ENCODE measurements around the gene CBX1. TPM values are rescaled to one million over a fixed set of nuclear protein-coding genes. Genes with fewer than 3 reads are reported as not detected.
"Not testable (repeated sequence)": the region's sequence is repeated elsewhere in the genome, so short reads cannot be mapped to it uniquely, and the experiment has no call there.

The CBX1 gene
- total RNA-seq, 2 experiments from 2014 or later = 68.2 to 70.3 TPM

DNA sequence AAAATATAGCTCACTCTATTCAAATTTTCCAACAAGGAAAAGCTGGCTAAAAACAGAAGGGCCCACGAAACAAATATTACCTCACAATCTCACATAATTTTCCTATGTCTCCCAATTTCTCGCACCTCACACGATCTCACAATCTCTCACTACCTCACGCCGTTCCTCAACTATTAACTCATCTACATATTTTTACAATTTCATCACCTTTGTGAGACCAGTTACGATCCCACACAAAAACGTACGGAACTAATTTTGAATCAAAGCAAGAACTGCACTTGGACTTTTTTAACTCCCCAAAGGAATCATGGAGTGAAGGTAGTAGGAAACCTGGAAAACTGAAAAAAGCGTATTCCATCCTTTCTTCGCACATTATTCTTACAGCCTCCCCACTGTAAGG is 1.1 kb downstream of the CBX1 start:
- H3K4me1 Mint-ChIP-seq (ENCODE audit: low read depth) = peaks cover 56% of the 10 kb centered on the region
- CTCF ChIA-PET = interaction anchor here (1.2 to 8.2 kb wide), 4 partner anchors 12 to 32 kb away, joined by 3 to 89 read pairs (median 6); no protein-coding TSS in a partner anchor
- peaks cover 13% of the 10 kb centered on the region for H3K9me3 Mint-ChIP-seq (ENCODE audit: insufficient read depth)
- POLR2A ChIA-PET = interaction anchor here (1.5 kb wide), 1 partner anchor 52 kb away, joined by 3 read pairs; the partner anchor contains the start of gene NFE2L1
- no peak overlapping the region for H3K27ac Mint-ChIP-seq
- ATAC-seq (no peak), DNase-seq (no peak)
- H3K4me3 Mint-ChIP-seq = peak overlapping the region; percentile 99
- peaks cover 20% of the 10 kb centered on the region for H3K36me3 Mint-ChIP-seq (ENCODE audit: low read depth)
- H3K27me3 Mint-ChIP-seq (ENCODE audit: low read depth) = no peaks in the 10 kb centered on the region

DNA sequence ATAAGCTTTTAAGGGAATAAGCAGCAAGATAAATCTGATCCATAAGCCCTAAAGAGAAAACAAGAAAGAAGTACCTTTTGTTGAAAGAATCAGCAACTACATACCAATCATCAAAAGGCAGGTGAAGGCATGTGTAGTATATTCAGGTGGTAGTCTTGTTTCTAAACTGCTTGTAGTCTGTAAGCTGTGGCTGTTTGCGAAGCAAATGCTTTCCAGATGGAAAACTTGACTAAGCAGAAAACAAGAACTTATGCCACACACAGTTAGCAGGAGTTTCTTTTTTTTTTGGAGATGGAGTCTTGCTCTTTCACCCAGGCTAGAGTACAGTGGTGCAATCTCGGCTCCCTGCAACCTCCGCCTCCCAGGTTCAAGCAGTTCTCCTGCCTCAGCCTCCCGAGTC is 5.7 kb downstream of the CBX1 start:
- Mint-ChIP-seq H3K4me3 (no peak overlapping the region), H3K27me3 (ENCODE audit: low read depth) (no peaks in the 10 kb centered on the region), H3K4me1 (ENCODE audit: low read depth) (peaks cover 22% of the 10 kb centered on the region), H3K36me3 (ENCODE audit: low read depth) (peaks cover 9% of the 10 kb centered on the region), H3K9me3 (ENCODE audit: insufficient read depth) (no peaks in the 10 kb centered on the region), H3K27ac (no peak overlapping the region)
- ChIA-PET POLR2A (interaction anchor here (2.9 kb wide), 1 partner anchor 12 kb away, joined by 14 read pairs; the partner anchor contains the start of gene SNX11), CTCF (interaction anchor here (1.5 to 8.2 kb wide), 5 partner anchors 9 to 70 kb away, joined by 4 to 89 read pairs (median 30); partner anchors contain the start of gene SNX11)
- ATAC-seq = no peak
- DNase-seq = no peak

DNA sequence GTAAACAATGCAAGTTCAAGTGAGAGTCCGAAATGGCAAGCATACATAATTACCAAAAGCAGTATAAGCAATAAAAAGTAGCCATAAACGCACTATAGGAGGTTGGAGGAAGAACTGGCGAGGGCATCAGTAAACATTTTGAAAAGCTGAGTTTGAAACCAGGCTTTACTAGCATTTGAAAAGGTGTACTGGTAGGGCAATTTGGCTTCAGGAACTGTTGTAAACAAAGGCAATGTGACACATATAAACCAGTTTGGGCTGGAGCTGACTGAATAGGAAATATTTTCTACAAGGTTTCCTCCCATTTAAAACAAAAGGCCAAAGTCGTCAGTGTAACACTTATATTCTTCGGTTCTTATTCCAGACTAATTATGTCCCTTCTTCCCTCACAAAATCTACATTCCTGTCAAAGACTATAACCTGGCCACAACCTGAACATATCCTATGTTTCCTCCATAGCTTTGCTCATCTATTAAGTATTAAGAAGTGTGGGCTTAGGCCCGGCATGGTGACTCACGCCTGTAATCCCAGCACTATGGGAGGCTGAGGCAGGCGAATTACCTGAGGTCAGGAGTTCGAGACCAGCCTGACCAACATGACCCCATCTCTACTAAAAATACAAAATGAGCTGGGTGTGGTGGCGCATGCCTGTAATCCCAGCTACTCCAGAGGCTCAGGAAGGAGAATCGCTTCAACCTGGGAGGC is 7.8 kb downstream of the CBX1 start:
- H3K27me3 Mint-ChIP-seq (ENCODE audit: low read depth) = no peaks in the 10 kb centered on the region
- peaks cover 11% of the 10 kb centered on the region for H3K4me1 Mint-ChIP-seq (ENCODE audit: low read depth)
- peaks cover 7% of the 10 kb centered on the region for H3K36me3 Mint-ChIP-seq (ENCODE audit: low read depth)
- DNase-seq (no peak), ATAC-seq (no peak)
- ChIA-PET CTCF (interaction anchor here (0.8 to 1.1 kb wide), 4 partner anchors 13 to 80 kb away, joined by 3 to 5 read pairs (median 4); no protein-coding TSS in a partner anchor), POLR2A (interaction anchor here (1.0 kb wide), 1 partner anchor 12 kb away, joined by 3 read pairs; no protein-coding TSS in a partner anchor)
- H3K4me3 Mint-ChIP-seq = no peak overlapping the region
- H3K9me3 Mint-ChIP-seq (ENCODE audit: insufficient read depth) = no peaks in the 10 kb centered on the region
- H3K27ac Mint-ChIP-seq = no peak overlapping the region

DNA sequence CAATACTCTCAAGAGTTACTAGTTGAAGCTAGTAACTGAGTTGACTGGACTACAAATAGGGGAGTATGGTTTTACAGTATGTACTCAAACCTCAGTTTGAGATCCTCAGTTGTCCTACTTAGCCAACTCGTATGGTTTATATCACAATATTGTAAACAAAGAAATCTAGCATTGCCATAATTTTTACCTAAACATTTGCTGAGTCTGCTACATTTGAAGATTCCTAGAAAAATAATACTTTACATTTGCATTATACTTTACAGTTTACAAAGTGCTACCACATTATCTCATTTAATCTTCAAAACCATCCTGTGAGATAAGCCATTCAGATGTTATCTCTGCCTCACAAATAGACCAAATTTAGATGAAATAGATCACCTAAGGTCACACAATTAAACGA is 16.3 kb downstream of the CBX1 start:
- Mint-ChIP-seq H3K36me3 (ENCODE audit: low read depth) (peaks cover 3% of the 10 kb centered on the region), H3K4me1 (ENCODE audit: low read depth) (peaks cover 7% of the 10 kb centered on the region), H3K9me3 (ENCODE audit: insufficient read depth) (no peaks in the 10 kb centered on the region), H3K27ac (no peak overlapping the region), H3K4me3 (no peak overlapping the region), H3K27me3 (ENCODE audit: low read depth) (no peaks in the 10 kb centered on the region)
- no peak for ATAC-seq
- POLR2A ChIA-PET = no interaction called here
- DNase-seq = no peak
- CTCF ChIA-PET = interaction anchor here (1.1 to 5.9 kb wide), 2 partner anchors 12 to 49 kb away, joined by 3 to 38 read pairs; no protein-coding TSS in a partner anchor

DNA sequence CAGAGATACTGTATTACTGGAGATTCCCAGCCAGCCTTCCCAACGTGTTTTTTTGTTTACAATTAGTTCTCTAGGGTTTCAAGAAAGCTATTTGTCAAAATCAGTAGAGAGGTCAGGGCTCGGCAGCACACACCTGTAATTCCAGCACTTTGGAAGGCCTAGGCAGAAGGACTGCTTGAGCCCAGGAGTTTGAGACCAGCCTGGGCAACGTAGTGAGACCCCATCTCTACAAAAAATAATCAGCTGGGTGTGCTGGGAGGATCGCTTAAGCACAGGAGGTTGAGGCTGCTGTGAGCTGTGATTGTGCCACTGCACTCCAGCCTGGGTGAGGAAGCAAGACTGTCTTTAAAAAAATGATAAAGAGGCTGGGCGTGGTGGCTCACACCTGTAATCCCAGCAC is 19.4 kb downstream of the CBX1 start:
- H3K27me3 Mint-ChIP-seq (ENCODE audit: low read depth) = no peaks in the 10 kb centered on the region
- H3K27ac Mint-ChIP-seq = no peak overlapping the region
- POLR2A ChIA-PET = interaction anchor here (0.6 to 0.9 kb wide), 2 partner anchors 12 to 206 kb away, joined by 3 read pairs; no protein-coding TSS in a partner anchor
- H3K4me3 Mint-ChIP-seq = no peak overlapping the region
- CTCF ChIA-PET = interaction anchor here (0.8 to 7.0 kb wide), 16 partner anchors 8 to 536 kb away, joined by 3 to 111 read pairs (median 13); partner anchors contain the start of genes CBX1, CDK5RAP3, HOXB5 and SNX11
- ATAC-seq (no peak), DNase-seq (no peak)
- peaks cover under 1% of the 10 kb centered on the region for H3K36me3 Mint-ChIP-seq (ENCODE audit: low read depth)
- peaks cover 7% of the 10 kb centered on the region for H3K4me1 Mint-ChIP-seq (ENCODE audit: low read depth)
- H3K9me3 Mint-ChIP-seq (ENCODE audit: insufficient read depth) = no peaks in the 10 kb centered on the region

DNA sequence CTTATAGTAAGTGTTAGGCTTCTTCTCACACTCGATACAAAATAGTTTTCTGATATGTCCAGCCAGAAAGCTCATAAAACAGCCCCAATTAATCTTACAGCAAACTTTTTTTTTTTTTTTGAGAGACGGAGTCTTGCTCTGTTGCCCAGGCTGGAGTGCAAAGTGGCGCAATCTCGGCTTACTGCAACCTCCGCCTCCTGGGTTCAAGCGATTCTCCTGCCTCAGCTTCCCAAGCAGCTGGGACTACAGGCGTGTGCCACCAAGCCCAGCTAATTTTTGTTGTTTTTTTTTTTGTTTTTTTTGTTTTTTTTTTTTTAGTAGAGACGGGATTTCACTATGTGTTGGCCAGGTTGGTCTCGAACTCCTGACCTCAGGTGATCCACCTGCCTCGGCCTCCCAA is 24.1 kb downstream of the CBX1 start:
- peaks cover 25% of the 10 kb centered on the region for H3K36me3 Mint-ChIP-seq (ENCODE audit: low read depth)
- not testable (repeated sequence) for ATAC-seq; H3K9me3 Mint-ChIP-seq (ENCODE audit: insufficient read depth)

DNA sequence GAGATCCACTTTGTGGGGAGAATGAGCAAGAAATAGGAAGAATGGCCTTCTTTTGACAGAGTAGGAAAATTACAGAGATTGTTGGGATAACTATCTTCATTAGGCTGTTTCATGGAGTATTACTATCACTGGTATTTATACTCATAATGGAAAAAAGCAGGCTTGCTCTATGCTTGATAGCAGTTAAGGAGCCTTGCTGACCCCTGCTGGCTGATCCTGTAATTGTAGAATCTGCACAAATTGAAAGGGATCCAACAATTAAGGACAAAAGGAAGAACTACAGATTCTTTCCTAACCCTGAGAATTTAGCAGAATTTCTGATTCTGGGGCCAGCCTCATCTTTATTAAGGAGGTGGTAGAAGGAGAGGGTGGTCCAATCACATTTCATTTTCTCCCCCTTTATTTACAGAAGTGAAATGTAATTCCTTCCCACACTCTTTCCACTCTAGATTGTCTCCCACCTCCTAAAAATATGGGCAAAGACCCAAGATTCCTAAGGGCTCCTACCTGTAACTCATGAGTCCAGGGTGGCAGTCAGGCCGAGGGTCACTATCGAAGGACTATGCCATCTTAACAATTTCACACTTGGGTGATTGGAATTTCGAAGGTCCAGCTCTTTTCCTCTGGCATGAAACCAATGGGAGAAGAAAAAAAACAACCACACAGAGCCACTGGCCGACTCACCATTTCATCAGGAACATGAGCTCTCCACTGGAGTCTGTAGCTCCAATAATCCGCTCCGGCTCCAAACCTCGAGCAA is 26.8 kb downstream of the CBX1 start:
- Mint-ChIP-seq H3K4me3 (no peak overlapping the region), H3K9me3 (ENCODE audit: insufficient read depth) (no peaks in the 10 kb centered on the region), H3K27ac (no peak overlapping the region), H3K27me3 (ENCODE audit: low read depth) (no peaks in the 10 kb centered on the region), H3K4me1 (ENCODE audit: low read depth) (no peaks in the 10 kb centered on the region), H3K36me3 (ENCODE audit: low read depth) (peaks cover 42% of the 10 kb centered on the region)
- DNase-seq (peak; percentile 82), ATAC-seq (peak; percentile 71)
- POLR2A ChIA-PET = no interaction called here
- CTCF ChIA-PET = interaction anchor here (0.7 to 6.6 kb wide), 28 partner anchors 9 to 562 kb away, joined by 3 to 113 read pairs (median 4); partner anchors contain the start of genes NFE2L1 and SNX11

More for the DNA sequence above, 24.1 kb downstream of the CBX1 start:
- H3K4me1 Mint-ChIP-seq (ENCODE audit: low read depth); H3K4me3 Mint-ChIP-seq; H3K27ac Mint-ChIP-seq; DNase-seq; H3K27me3 Mint-ChIP-seq (ENCODE audit: low read depth): not testable (repeated sequence)
- ChIA-PET CTCF (interaction anchor here (0.8 to 7.0 kb wide), 5 partner anchors 9 to 52 kb away, joined by 3 to 113 read pairs (median 89); partner anchors contain the start of genes CBX1 and NFE2L1), POLR2A (interaction anchor here (0.6 to 0.9 kb wide), 2 partner anchors 15 to 29 kb away, joined by 3 to 5 read pairs; partner anchors contain the start of gene NFE2L1)

DNA sequence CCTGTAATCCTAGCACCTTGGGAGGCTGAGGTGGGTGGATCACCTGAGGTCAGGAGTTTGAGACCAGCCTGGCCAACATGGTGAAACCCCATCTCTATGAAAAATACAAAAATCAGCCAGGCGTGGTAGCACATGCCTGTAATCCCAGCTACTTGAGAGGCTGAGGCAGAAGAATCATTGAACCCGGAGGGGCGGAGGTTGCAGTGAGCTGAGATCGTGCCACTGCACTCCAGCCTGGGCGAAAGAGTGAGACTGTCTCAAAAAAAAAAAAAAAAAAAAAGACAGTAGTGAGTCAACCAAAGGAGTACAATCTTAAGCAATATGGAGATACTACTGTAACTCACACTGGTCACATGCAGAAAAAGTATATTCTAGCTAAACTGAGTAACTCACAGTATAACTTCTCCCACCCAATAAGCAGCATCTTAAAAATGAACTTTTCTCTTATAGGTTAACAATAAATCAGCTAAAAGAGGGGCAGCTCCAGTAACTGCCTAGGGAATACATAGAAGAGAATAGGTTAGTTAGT is 27.6 kb downstream of the CBX1 start:
- CTCF ChIA-PET = interaction anchor here (0.8 to 6.0 kb wide), 19 partner anchors 13 to 563 kb away, joined by 3 to 113 read pairs (median 5); partner anchors contain the start of genes COPZ2, NFE2L1 and SNX11
- H3K27ac Mint-ChIP-seq; H3K4me1 Mint-ChIP-seq (ENCODE audit: low read depth); H3K9me3 Mint-ChIP-seq (ENCODE audit: insufficient read depth); H3K27me3 Mint-ChIP-seq (ENCODE audit: low read depth); H3K4me3 Mint-ChIP-seq; DNase-seq; ATAC-seq: not testable (repeated sequence)
- POLR2A ChIA-PET = interaction anchor here (0.6 to 1.4 kb wide), 2 partner anchors 42 to 48 kb away, joined by 3 to 6 read pairs; no protein-coding TSS in a partner anchor
- peaks cover 44% of the 10 kb centered on the region for H3K36me3 Mint-ChIP-seq (ENCODE audit: low read depth)

DNA sequence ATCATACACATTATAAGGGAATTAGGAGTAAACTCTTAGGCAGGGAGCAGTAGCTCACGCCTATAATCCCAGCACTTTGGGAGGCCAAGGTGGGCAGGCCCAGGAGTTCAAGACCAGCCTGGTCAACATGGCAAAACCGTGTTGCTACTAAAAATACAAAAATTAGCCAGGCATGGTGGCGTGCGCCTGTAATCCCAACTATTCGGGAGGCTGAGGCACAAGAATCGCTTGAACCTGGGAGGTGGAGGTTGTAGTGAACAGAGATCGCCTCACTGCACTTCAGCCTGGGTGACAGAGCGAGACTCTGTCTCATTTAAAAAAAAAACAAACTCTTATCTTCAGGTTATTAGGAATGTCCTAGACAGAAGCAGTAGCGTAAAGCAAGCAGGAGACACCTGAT is 28.5 kb downstream of the CBX1 start:
- not testable (repeated sequence) for H3K9me3 Mint-ChIP-seq (ENCODE audit: insufficient read depth); H3K27me3 Mint-ChIP-seq (ENCODE audit: low read depth); ATAC-seq; DNase-seq; H3K4me3 Mint-ChIP-seq; H3K27ac Mint-ChIP-seq; H3K4me1 Mint-ChIP-seq (ENCODE audit: low read depth)
- peaks cover 49% of the 10 kb centered on the region for H3K36me3 Mint-ChIP-seq (ENCODE audit: low read depth)
- ChIA-PET POLR2A (interaction anchor here (0.6 to 1.4 kb wide), 2 partner anchors 36 to 47 kb away, joined by 3 to 6 read pairs; no protein-coding TSS in a partner anchor), CTCF (interaction anchor here (0.9 to 6.0 kb wide), 6 partner anchors 23 to 46 kb away, joined by 3 to 113 read pairs (median 8); partner anchors contain the start of genes COPZ2 and SNX11)

DNA sequence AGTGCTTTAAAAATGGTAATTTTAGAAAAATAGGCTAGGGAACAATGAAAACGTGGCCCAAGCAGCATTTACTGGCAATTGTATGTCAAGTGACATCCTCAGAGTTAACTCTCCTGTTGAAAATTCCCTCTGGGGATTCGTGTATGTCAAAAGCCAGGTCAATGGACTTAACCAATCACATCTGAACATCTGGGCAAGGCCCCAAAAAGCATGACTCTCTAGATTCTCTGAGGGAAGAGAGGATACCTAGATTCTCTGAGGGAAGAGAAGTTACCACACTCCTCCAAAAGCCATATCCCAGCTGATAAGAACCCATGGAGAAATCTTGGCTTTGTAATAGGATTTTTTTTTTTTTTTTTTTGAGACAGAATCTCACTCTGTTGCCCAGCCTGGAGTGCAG is 29.6 kb downstream of the CBX1 start:
- POLR2A ChIA-PET = no interaction called here
- Mint-ChIP-seq H3K4me1 (ENCODE audit: low read depth) (no peaks in the 10 kb centered on the region), H3K9me3 (ENCODE audit: insufficient read depth) (no peaks in the 10 kb centered on the region), H3K36me3 (ENCODE audit: low read depth) (peaks cover 53% of the 10 kb centered on the region), H3K27ac (no peak overlapping the region), H3K4me3 (no peak overlapping the region), H3K27me3 (ENCODE audit: low read depth) (no peaks in the 10 kb centered on the region)
- CTCF ChIA-PET = interaction anchor here (2.6 to 6.0 kb wide), 3 partner anchors 22 to 45 kb away, joined by 10 to 113 read pairs (median 15); partner anchors contain the start of gene SNX11
- DNase-seq = no peak
- no peak for ATAC-seq

DNA sequence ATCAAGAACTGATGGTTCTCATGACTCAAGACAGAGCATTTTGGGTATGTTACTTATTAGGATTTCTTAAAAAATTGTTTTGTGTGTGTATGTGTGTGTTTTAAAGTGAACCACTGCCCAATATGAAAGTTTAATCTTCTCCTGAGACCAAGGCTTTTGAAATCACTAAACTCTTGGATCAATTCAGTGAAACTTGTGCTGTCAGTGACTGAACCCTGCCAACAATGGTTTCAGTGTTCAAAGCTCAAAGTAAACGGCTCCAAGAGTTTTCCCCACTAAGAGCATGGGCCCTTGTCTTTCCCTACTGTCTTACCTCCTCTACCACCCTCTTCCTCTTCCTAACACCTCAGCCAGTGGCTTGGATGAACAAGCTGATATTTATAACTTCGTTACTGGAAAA is 31.1 kb downstream of the CBX1 start:
- no peak for DNase-seq
- no peak for ATAC-seq
- ChIA-PET POLR2A (no interaction called here), CTCF (interaction anchor here (1.2 to 1.3 kb wide), 2 partner anchors 10 to 44 kb away, joined by 3 to 8 read pairs; no protein-coding TSS in a partner anchor)
- Mint-ChIP-seq H3K4me3 (no peak overlapping the region), H3K27ac (no peak overlapping the region), H3K9me3 (ENCODE audit: insufficient read depth) (no peaks in the 10 kb centered on the region), H3K4me1 (ENCODE audit: low read depth) (no peaks in the 10 kb centered on the region), H3K36me3 (ENCODE audit: low read depth) (peaks cover 56% of the 10 kb centered on the region), H3K27me3 (ENCODE audit: low read depth) (no peaks in the 10 kb centered on the region)
